GM23338 (cell line): ENCODE results near the gene CDC23. TPM values are rescaled to one million over a fixed set of nuclear protein-coding genes. Genes with fewer than 3 reads are reported as not detected.

ENCODE experiments used
- ATAC-seq: fragments of 200-7000 bp; cut with Tn5 transposase; 3 replicates; pipeline ENCODE4 v1.9.1; 2020
- DNase-seq: peaks from one replicate; pipeline ENCODE4 v3.0.0-alpha.2; 2015; ENCODE audit warnings: low spot score
- H2AFZ ChIP-seq: fragments of 200-600 bp; sonication (generic); 2 replicates; pipeline ENCODE4 v1.8.0; 2016; ENCODE audit warnings: antibody characterized with exemption, mild to moderate bottlenecking, moderate library complexity
- H3F3A ChIP-seq: fragments of 200-600 bp; sonication (generic); replicated peaks from 2 replicates; pipeline ENCODE4 v1.8.0; 2017; ENCODE audit warnings: antibody characterized with exemption, mixed run types, low read depth
- H3K27ac ChIP-seq: fragments of 200-600 bp; sonication (generic); 2 replicates; pipeline ENCODE4 v1.6.1; 2016; ENCODE audit warnings: low read depth
- H3K27me3 ChIP-seq: fragments of 200-600 bp; sonication (generic); 2 replicates; pipeline ENCODE4 v1.8.0; 2016; ENCODE audit warnings: mild to moderate bottlenecking, mixed run types, moderate library complexity; ENCODE audit not compliant: insufficient read depth
- H3K36me3 ChIP-seq: fragments of 200-600 bp; sonication (generic); 2 replicates; pipeline ENCODE4 v1.8.0; 2016; ENCODE audit warnings: mild to moderate bottlenecking; ENCODE audit not compliant: insufficient read depth
- H3K4me1 ChIP-seq: fragments of 200-600 bp; sonication (generic); 2 replicates; pipeline ENCODE4 v1.8.0; 2016; ENCODE audit warnings: mild to moderate bottlenecking, moderate library complexity; ENCODE audit not compliant: insufficient read depth
- H3K4me2 ChIP-seq: fragments of 200-600 bp; sonication (generic); 2 replicates; pipeline ENCODE4 v1.7.1; 2017; ENCODE audit warnings: mixed run types
- H3K4me3 ChIP-seq: fragments of 200-600 bp; sonication (generic); 2 replicates; pipeline ENCODE4 v1.6.1; 2016; ENCODE audit warnings: mixed run types
- H3K79me2 ChIP-seq: fragments of 200-600 bp; sonication (generic); replicated peaks from 2 replicates; pipeline ENCODE4 v1.8.0; 2017; ENCODE audit warnings: mild to moderate bottlenecking; ENCODE audit not compliant: insufficient read depth
- H3K9me2 ChIP-seq: fragments of 200-600 bp; sonication (generic); 2 replicates; pipeline ENCODE4 v1.8.0; 2017; ENCODE audit not compliant: insufficient read depth
- H4K20me1 ChIP-seq: fragments of 200-600 bp; sonication (generic); replicated peaks from 2 replicates; pipeline ENCODE4 v1.8.0; 2017; ENCODE audit warnings: mild to moderate bottlenecking; ENCODE audit not compliant: insufficient read depth
- H3K27ac Mint-ChIP-seq: 2 replicates; pipeline ENCODE4 v1.8.0; 2020; ENCODE audit warnings: inconsistent platforms, mild to moderate bottlenecking, moderate library complexity, mixed read lengths
- H3K27me3 Mint-ChIP-seq: 3 replicates; pipeline ENCODE4 v1.8.0; 2022; ENCODE audit warnings: low read depth, mild to moderate bottlenecking, moderate library complexity, mixed read lengths, inconsistent platforms; ENCODE audit not compliant: insufficient read depth, poor library complexity
- H3K36me3 Mint-ChIP-seq: 3 replicates; pipeline ENCODE4 v1.8.0; 2021; ENCODE audit warnings: low read depth, mild to moderate bottlenecking, inconsistent platforms, moderate library complexity, mixed read lengths
- H3K4me1 Mint-ChIP-seq: 3 replicates; pipeline ENCODE4 v1.8.0; 2020; ENCODE audit warnings: mild to moderate bottlenecking, inconsistent platforms, mixed read lengths
- H3K4me3 Mint-ChIP-seq: 3 replicates; pipeline ENCODE4 v1.8.0; 2021; ENCODE audit warnings: moderate library complexity, mild to moderate bottlenecking, inconsistent platforms, mixed read lengths
- H3K9me3 Mint-ChIP-seq: 3 replicates; pipeline ENCODE4 v1.8.0; 2020; ENCODE audit warnings: moderate library complexity, mild to moderate bottlenecking, inconsistent platforms, mixed read lengths
- ETS1 ChIP-seq: IDR thresholded peaks from 2 replicates; pipeline ENCODE4 v1.6.1; 2016; ENCODE audit warnings: antibody characterized with exemption
- EZH2 ChIP-seq: fragments of 200-600 bp; sonication (generic); IDR thresholded peaks from one replicate; pipeline ENCODE4 v1.8.0; 2017; ENCODE audit warnings: antibody characterized with exemption, mild to moderate bottlenecking, low read depth; ENCODE audit not compliant: unreplicated experiment
- JUNB ChIP-seq: IDR thresholded peaks from one replicate; pipeline ENCODE4 v1.6.1; 2016; ENCODE audit warnings: antibody characterized with exemption; ENCODE audit not compliant: unreplicated experiment
- POLR2AphosphoS5 ChIP-seq: IDR thresholded peaks from 2 replicates; pipeline ENCODE4 v1.6.1; 2016; ENCODE audit warnings: antibody characterized with exemption, low read depth
- REST ChIP-seq: IDR thresholded peaks from one replicate; pipeline ENCODE4 v1.6.1; 2018; ENCODE audit warnings: antibody characterized with exemption; ENCODE audit not compliant: unreplicated experiment
- STAT1 ChIP-seq: IDR thresholded peaks from one replicate; pipeline ENCODE4 v1.6.1; 2016; ENCODE audit warnings: antibody characterized with exemption; ENCODE audit not compliant: unreplicated experiment
- ZNF331 ChIP-seq: fragments of 250-450 bp; sonication (Bioruptor Pico); IDR thresholded peaks from 2 replicates; pipeline ENCODE4 v1.5.0; 2020; ENCODE audit warnings: low read depth, mild to moderate bottlenecking, moderate library complexity
- polyA plus RNA-seq: library from polyadenylated mRNA; unstranded; fragments of >200 nt; fragmentation: Nextera tagmentation; extraction: Ambion mirVana; gene quantifications from 2 replicates; pipeline ENCODE4 v1.2.1, GENCODE V29; 2016
- total RNA-seq: library from RNA; depleted of rRNA; stranded (reverse); fragments of >200 nt; shearing (Covaris generic); gene quantifications from 2 replicates; pipeline ENCODE4 v1.2.3, GENCODE V29; 2014

CDC23 gene
- total and polyA plus RNA-seq, 2 experiments from 2014 or later, result 28.0 to 45.9 TPM

GRCh38 chr5:138243794-138244193 lies 30.7 kb upstream of the CDC23 start (continued):
- TF ChIP-seq REST (no peak), POLR2AphosphoS5 (no peak), STAT1 (no peak)

- TF ChIP-seq JUNB (no peak), ZNF331 (CRISPR knock-in tag) (no peak), EZH2 (peak; percentile 52)
- peak overlapping the region; percentile 95 for H3K4me2 ChIP-seq
- H3K4me1 ChIP-seq, result peaks cover 9% of the 10 kb centered on the region
- no peak overlapping the region for H3K27ac ChIP-seq
- DNase-seq (peak; percentile 72), ATAC-seq (peak; percentile 92)
- H3K9me3 Mint-ChIP-seq, result no peaks in the 10 kb centered on the region
- H2AFZ ChIP-seq, result peak overlapping the region; percentile 100
- no peaks in the 10 kb centered on the region for H3K36me3 ChIP-seq
- H3K79me2 ChIP-seq, result no peaks in the 10 kb centered on the region
- peaks cover 40% of the 10 kb centered on the region for H3K27me3 Mint-ChIP-seq
- peaks cover 9% of the 10 kb centered on the region; the same call in 1 of the 2 replicates for H3F3A ChIP-seq
- H3K27ac Mint-ChIP-seq, result no peak overlapping the region
- no peaks in the 10 kb centered on the region for H3K9me2 ChIP-seq
- peaks cover 51% of the 10 kb centered on the region for H3K27me3 ChIP-seq
- no peaks in the 10 kb centered on the region; the same call in 1 of the 2 replicates for H4K20me1 ChIP-seq
- H3K4me3 ChIP-seq, result peak overlapping the region; percentile 79
- H3K4me1 Mint-ChIP-seq, result peaks cover 23% of the 10 kb centered on the region
- H3K4me3 Mint-ChIP-seq, result peak overlapping the region; percentile 71
- H3K36me3 Mint-ChIP-seq, result no peaks in the 10 kb centered on the region
Measured at GRCh38 chr5:138241688-138242571, 28.8 kb upstream of the CDC23 start.

GRCh38 chr5:138240650-138241385 lies 27.7 kb upstream of the CDC23 start:
- H3K4me3 Mint-ChIP-seq, result peak overlapping the region; percentile 65
- TF ChIP-seq ETS1, result no peak

More at GRCh38 chr5:138240650-138241385, 27.7 kb upstream of the CDC23 start:
- Histone ChIP-seq H4K20me1 (no peaks in the 10 kb centered on the region; the same call in 1 of the 2 replicates), H3F3A (peaks cover 9% of the 10 kb centered on the region; the same call in 1 of the 2 replicates), H3K4me2 (no peak overlapping the region), H3K4me3 (peak overlapping the region; percentile 79; the same call in 1 of the 2 replicates), H3K79me2 (no peaks in the 10 kb centered on the region), H3K27ac (no peak overlapping the region), H3K36me3 (no peaks in the 10 kb centered on the region), H3K9me2 (no peaks in the 10 kb centered on the region), H3K4me1 (peaks cover 6% of the 10 kb centered on the region), H2AFZ (peak overlapping the region; percentile 100), H3K27me3 (peaks cover 51% of the 10 kb centered on the region)
- Mint-ChIP-seq H3K27me3 (peaks cover 38% of the 10 kb centered on the region), H3K9me3 (no peaks in the 10 kb centered on the region), H3K4me1 (peaks cover 19% of the 10 kb centered on the region), H3K27ac (no peak overlapping the region), H3K36me3 (no peaks in the 10 kb centered on the region)
- no peak for DNase-seq
- ATAC-seq, result no peak
